Right lung (tissue), 10 donors: ENCODE data around the gene MCL1. TPM values are rescaled to one million over a fixed set of nuclear protein-coding genes. Genes with fewer than 3 reads are reported as not detected.
A peak's percentile ranks its signal among the peaks of the same experiment; 100 is the strongest.
"Not testable (repeated sequence)": the region's sequence is repeated elsewhere in the genome, so short reads cannot be mapped to it uniquely, and the experiment has no call there.

Source experiments
- DNase-seq, 2 donors: peaks; one replicate each; pipeline ENCODE4 v3.0.0-alpha.2; 2013
- long read RNA-seq, 8 donors: transcript quantifications; one replicate each; lab custom pipeline, GENCODE V29; 2026
- polyA plus RNA-seq, 5 donors: library from polyadenylated mRNA; unstranded; fragments of 120-200 nt; gene quantifications; one replicate each; pipeline versions ENCODE4 v1.2.1 to v1.2.3, GENCODE V29; 2013; ENCODE audit warnings: inconsistent platforms in 1 of 5, low replicate concordance in 1 of 5; ENCODE audit not compliant: insufficient read length in 5 of 5, insufficient read depth in 1 of 5

MCL1 gene
- 100 to 1,000 TPM; 118 to 196 (median 166) TPM for polyA plus RNA-seq
- long read RNA-seq, donor 1, transcript MCL1-202 (3 exons, 3,932 nt): major isoform, 36 of 39 reads
- long read RNA-seq, donor 1, partial matches to known transcripts: 0 of 39 reads
- long read RNA-seq, donor 1, other reads (novel, unspliced or antisense): 0 of 39 reads
- long read RNA-seq, donor 2, transcript MCL1-202 (3 exons, 3,932 nt): major isoform, 18 of 21 reads
- long read RNA-seq, donor 2, partial matches to known transcripts: 0 of 21 reads
- long read RNA-seq, donor 2, other reads (novel, unspliced or antisense): 0 of 21 reads
- long read RNA-seq, donor 3, transcript MCL1-203 (2 exons, 1,099 nt): minor isoform, 5 of 20 reads
- long read RNA-seq, donor 3, transcript MCL1-202 (3 exons, 3,932 nt): major isoform, 14 of 20 reads
- long read RNA-seq, donor 3, partial matches to known transcripts: 0 of 20 reads
- long read RNA-seq, donor 3, other reads (novel, unspliced or antisense): 0 of 20 reads
- long read RNA-seq, donor 4, transcript MCL1-202 (3 exons, 3,932 nt): major isoform, 23 of 26 reads
- long read RNA-seq, donor 4, partial matches to known transcripts: 0 of 26 reads
- long read RNA-seq, donor 4, other reads (novel, unspliced or antisense): 0 of 26 reads
- long read RNA-seq, donor 5, transcript MCL1-203 (2 exons, 1,099 nt): minor isoform, 6 of 36 reads
- long read RNA-seq, donor 5, transcript MCL1-202 (3 exons, 3,932 nt): major isoform, 29 of 36 reads
- long read RNA-seq, donor 5, partial matches to known transcripts: 0 of 36 reads
- long read RNA-seq, donor 5, other reads (novel, unspliced or antisense): 0 of 36 reads
- long read RNA-seq, donor 6, transcript MCL1-202 (3 exons, 3,932 nt): major isoform, 37 of 41 reads
- long read RNA-seq, donor 6, partial matches to known transcripts: 0 of 41 reads
- long read RNA-seq, donor 6, other reads (novel, unspliced or antisense): 0 of 41 reads
- long read RNA-seq, donor 7, transcript MCL1-202 (3 exons, 3,932 nt): major isoform, 13 of 16 reads
- long read RNA-seq, donor 7, partial matches to known transcripts: 0 of 16 reads
- long read RNA-seq, donor 7, other reads (novel, unspliced or antisense): 0 of 16 reads
- long read RNA-seq, donor 8, transcript MCL1-202 (3 exons, 3,932 nt): major isoform, 11 of 14 reads
- long read RNA-seq, donor 8, partial matches to known transcripts: 0 of 14 reads
- long read RNA-seq, donor 8, other reads (novel, unspliced or antisense): 0 of 14 reads

GRCh38 chr1:150579110-150579944, at the start of gene MCL1:
Gene MCL1, minus strand, starts transcription at chr1:150579610. Its CDS starts 80 bp downstream, at chr1:150579530.
- peak; percentile 94 to 95 for DNase-seq

- DNase-seq: no peak
These were observed 49.3 kb upstream of the MCL1 start for GRCh38 chr1:150628766-150629114.

- DNase-seq: no peak
These were observed 48.5 kb upstream of the MCL1 start for GRCh38 chr1:150627826-150628410.

GRCh38 chr1:150626150-150626549, 46.7 kb upstream of the MCL1 start:
- DNase-seq: no peak

GRCh38 chr1:150624546-150624945, 45.1 kb upstream of the MCL1 start:
- not testable (repeated sequence) for DNase-seq

GRCh38 chr1:150624134-150624533, 44.7 kb upstream of the MCL1 start:
- not testable (repeated sequence) for DNase-seq

GRCh38 chr1:150622303-150622975, 43.0 kb upstream of the MCL1 start:
- DNase-seq: no peak

- no peak for DNase-seq
These were observed 42.3 kb upstream of the MCL1 start for GRCh38 chr1:150621497-150622302.

GRCh38 chr1:150620919-150621318, 41.5 kb upstream of the MCL1 start:
- DNase-seq: no peak

GRCh38 chr1:150619576-150620509, 40.4 kb upstream of the MCL1 start:
- DNase-seq: no peak

GRCh38 chr1:150615346-150616201, 36.2 kb upstream of the MCL1 start:
- no peak for DNase-seq

GRCh38 chr1:150613061-150613920, 33.9 kb upstream of the MCL1 start:
- DNase-seq: no peak

- no peak for DNase-seq
These were observed 32.6 kb upstream of the MCL1 start for GRCh38 chr1:150612014-150612345.

GRCh38 chr1:150610576-150610975, 31.2 kb upstream of the MCL1 start:
- no peak for DNase-seq

GRCh38 chr1:150609732-150610131, 30.3 kb upstream of the MCL1 start:
- DNase-seq: no peak
